ENCODE data around the gene CLEC2D.
"Not testable (repeated sequence)": the region's sequence is repeated elsewhere in the genome, so short reads cannot be mapped to it uniquely, and the experiment has no call there.

Gene CLEC2D

DNA sequence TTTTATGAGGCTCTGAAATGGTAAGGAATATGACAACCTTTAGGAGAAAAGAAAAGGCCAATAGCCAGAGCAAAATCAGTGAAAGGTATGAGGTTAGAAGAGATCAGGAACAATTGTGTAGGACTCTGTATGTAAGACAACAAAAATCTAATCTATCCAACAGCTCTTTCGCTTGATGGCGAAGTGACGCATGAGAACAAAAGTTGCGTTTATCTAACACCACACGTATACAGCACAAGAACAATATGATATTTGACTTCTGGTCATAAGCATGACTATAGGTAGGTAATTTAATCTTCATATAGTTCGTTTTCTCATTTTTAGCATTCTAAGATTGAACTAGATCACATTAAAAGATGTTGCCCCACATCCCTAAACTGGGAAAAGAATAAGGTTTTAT, 61.9 kb downstream of the CLEC2D start:
- DNase-seq, result no peak

DNA sequence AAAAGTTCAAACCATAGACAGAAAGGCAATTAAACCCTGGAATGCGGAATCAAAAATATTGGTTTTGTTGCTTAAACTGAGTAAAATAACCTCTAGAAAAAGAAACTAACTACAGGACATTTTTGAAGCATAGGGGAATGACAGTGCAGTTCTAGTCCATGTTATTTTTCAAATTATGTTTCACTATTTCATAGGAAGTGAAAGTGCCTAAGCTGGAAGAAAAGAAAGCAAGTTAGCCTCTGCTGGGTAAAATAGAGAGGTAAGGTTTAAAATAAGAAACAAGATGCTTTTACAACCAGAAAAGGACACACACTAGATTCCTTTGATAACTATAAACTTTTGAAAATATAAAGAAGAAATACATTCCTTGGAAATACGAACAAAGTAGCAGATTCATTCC, 62.3 kb downstream of the CLEC2D start:
- no peak for DNase-seq

DNA sequence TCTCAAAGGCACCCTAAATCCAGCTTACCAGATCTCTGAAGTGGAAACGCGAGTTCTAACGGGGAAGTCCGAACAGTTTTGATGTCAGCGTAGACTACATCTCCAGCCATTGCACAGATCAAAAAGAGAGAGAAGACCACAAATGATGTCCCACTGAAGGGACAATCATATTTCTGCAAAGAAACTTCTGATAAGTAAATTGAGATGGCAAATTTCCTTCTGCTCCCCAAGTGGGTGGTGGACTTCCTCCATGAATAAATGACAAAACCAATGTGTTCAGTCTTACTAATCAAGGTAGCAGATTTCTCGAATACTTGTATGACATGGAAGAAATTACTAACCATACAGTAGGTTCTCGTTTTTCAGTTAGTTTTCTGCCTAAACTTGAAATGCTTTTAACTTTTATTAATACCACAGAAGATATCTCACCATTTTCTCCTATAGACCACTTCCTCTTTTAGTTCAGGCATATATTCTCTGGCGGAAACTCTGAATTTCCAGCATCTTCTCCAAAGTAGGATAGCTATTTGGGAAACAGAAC, 63.5 kb downstream of the CLEC2D start, which contains the start of gene CLECL1:
CLECL1 (minus strand) TSS at position 177 of the 541 bp plus-strand sequence.
- no peak for DNase-seq

DNA sequence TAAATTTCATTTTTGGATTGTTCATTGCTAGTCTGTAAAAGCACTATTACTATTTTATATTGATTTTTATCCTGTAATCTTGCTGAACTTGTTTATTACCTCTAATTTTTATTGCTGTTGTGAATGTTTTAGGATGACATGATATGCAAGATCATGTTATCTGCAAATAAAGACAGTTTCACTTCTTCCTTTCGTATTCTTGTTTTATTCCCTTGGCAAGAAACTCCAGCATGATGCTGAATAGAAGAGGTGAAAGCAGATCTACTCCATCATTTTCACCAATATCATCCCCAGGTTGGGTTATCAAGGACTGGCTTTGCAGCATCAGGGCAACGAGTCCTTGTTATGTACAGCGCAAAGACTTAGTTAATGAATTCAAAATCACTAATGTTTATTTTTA, 66.1 kb downstream of the CLEC2D start:
- no peak for DNase-seq

DNA sequence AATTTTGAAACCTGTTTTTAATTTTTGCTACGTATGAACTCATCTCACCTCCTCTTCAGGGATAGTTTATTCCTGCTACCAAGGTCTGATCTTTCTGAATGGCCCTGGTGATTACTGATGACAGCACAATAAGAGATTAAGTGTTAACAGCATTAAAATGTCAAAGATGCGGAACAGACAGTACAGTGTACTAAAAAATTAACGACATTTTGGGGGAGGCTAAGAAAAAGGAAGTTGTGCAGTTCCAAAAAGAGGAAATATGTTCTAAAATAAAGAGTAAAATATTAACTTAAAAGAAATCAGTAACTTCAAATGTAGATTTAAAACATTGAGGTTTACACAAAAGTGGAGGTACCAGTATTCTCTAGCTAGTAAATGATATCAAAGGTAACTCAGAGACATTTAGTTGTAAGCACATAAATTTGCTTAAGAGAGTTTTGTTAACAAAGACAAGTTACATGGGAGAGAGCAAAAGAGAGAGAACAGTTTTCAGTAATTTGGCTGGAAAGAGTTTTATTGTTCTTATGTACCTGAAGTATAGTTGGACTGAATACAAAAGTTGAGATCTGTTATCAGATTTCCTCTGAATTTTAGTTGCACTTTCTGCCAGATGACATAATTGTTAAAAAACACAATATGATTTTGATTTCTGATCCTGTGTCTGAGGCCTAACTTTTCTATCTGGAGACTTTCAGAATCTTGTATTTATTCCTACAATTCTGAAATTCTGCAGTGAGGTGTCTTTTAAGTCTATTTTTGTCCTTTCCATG, 67.6 kb downstream of the CLEC2D start:
- no peak for DNase-seq

DNA sequence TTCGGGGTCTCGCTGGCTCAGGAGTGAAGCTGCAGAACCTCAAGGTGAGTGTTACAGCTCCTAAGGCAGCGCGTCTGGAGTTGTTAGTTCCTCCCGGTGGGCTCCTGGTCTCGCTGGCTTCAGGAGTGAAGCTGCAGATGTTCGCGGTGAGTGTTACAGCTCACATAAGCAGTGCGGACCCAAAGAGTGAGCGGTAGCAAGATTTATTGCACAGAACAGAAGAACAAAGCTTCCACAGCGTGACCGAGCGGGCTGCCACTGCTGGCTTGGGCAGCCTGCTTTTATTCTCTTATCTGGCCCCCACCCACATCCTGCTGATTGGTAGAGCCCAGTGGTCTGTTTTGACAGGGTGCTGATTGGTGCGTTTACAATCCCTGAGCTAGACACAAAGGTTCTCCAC, 69.4 kb downstream of the CLEC2D start:
- not testable (repeated sequence) for DNase-seq

DNA sequence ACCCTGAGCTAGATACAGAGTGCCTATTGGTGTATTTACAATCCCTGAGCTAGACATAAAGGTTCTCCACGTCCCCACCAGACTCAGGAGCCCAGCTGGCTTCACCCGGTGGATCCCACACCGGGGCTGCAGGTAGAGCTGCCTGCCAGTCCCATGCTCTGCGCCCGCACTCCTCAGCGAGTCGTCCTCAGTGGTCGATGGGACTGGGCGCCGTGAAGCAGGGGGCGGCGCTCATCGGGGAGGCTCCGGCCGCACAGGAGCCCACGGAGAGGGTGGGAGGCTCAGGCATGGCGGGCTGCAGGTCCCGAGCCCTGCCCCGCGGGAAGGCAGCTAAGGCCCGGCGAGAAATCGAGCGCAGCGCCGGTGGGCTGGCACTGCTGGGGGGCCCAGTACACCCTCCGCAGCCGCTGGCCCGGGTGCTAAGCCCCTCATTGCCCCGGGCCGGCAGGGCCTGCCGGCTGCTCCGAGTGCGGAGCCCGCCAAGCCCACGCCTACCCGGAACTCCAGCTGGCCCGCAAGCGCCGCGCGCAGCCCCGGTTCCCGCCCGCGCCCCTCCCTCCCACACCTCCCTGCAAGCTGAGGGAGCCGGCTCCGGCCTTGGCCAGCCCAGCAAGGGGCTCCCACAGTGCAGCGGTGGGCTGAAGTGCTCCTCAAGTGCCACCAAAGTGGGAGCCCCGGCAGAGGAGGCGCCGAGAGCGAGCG, 70.0 kb downstream of the CLEC2D start:
- DNase-seq, result not testable (repeated sequence)

DNA sequence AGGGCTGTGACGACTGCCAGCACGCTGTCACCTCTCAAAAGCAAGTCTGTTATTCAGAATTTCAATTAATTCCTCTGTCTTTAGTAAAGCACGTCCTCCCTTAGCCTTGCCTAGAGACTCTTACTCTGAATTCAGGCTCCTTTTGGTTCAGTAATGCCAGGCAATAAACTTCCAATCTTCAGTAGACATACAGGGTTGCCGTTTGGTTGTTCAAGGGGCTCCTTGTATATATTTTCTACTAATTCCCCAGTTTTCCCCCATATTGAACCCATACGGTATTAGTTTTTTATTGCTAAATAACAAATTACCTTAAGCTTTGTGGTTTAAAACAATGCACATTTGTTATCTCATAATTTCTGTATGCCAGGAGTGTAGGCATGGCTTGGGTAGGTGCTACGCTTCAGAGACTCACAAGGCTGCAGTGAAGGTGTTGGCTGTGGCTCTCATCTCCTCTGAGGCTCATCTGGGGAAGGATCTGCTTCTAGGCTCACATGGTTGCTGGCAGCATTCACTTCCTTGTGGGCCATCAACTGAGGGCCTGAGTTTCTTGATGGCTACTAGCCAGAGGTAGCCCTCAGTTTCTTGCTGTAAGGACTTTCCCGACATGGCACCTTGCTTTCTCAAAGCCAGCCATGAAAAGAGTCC, 70.7 kb downstream of the CLEC2D start:
- DNase-seq, result no peak

DNA sequence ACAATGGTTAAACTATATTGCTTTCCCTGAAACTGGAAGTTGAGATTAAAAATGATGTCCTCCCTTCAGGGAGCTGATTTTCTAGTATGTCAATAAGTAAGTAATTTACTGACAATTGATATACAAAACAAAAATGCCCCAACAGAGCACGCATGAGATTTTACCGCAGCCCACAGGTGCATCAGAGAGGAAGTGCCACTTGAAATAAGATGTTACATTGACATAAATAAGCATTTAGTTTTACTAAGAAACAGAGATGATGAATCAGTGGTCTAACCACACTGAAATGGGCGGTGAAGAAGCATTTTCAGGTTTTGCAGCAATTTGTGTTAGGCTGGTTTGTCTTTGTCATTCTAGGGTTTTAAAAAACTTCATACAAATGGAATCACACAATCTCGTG, 72.2 kb downstream of the CLEC2D start:
- peak in 1 of 4 experiments; percentile 40 for DNase-seq

DNA sequence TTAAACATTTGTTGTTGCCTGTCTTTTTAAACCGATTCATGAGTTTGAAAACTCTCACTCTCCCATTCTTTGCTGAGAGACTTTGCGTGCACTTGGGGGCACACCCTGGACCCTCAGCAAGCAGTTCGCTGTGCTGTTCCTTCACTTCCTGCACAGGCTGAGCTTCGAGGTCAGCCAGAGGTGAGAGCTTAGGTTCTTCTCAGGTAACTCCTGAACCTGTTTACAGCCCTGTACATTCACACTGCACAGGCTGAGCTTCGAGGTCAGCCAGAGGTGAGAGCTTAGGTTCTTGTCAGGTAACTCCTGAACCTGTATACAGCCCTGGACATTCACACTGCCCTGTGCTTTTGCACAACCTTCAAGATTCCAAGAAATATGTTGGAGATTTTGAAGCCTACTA, 73.1 kb downstream of the CLEC2D start:
- DNase-seq, result peak in 1 of 4 experiments; percentile 16

DNA sequence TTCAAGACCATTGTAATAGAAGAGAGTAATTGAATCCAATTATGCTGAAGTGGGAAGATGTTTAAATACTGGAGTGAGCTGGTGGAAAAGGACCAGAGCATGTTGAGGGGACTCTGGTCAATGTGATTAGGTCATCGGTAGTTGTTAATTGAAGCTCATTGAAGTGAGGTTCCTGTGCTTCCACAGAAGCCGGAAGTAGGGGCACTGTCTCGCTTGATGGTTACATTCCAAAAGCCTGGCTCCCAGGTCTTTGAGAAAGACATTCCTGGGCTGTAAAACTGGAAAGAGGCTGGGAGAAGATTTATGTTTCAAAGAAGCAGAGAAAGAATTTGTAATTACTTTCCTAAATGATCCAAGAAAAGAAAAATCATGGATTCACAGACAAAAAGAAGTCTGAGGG, 75.7 kb downstream of the CLEC2D start:
- no peak for DNase-seq

Data from activated naive CD4-positive, alpha-beta T cell (primary cell).